ENCODE results near the gene CNTNAP2. TPM values are rescaled to one million over a fixed set of nuclear protein-coding genes. Genes with fewer than 3 reads are reported as not detected.

The CNTNAP2 gene
- total and polyA plus RNA-seq, 2 of the 8 experiments (the other 6 are each of a cell fraction or from before 2014, with no cell fraction given), result 27.9 to 71.0 TPM

- Histone ChIP-seq H3K4ac (replicated peaks; ENCODE audit: insufficient read length, low read depth, low read length) (no peak overlapping the region), H2BK120ac (replicated peaks; ENCODE audit: low read depth, low read length) (no peak overlapping the region), H4K91ac (replicated peaks; ENCODE audit: insufficient read length, low read length) (no peak overlapping the region), H2BK20ac (ENCODE audit: low read length) (no peak overlapping the region), H4K8ac (ENCODE audit: extremely low read depth, insufficient read depth, low read length) (no peak overlapping the region), H2BK5ac (ENCODE audit: low read depth, low read length) (no peak overlapping the region), H2AK5ac (ENCODE audit: low read depth, low read length) (no peak overlapping the region), H3K4me1 (replicated peaks in 1 of 4; ENCODE audit: control insufficient read depth in 3 of 4, insufficient read depth in 4 of 4, low read length in 3 of 4) (peaks cover 0 to 7% (median 0%) of the 10 kb centered on the region in 4 experiments; a peak in 2 of 7 replicates), H3K14ac (ENCODE audit: insufficient read length) (no peak overlapping the region), H3K56ac (replicated peaks; ENCODE audit: insufficient read length, low read depth, low read length) (no peak overlapping the region), H3K18ac (ENCODE audit: extremely low read depth, low read length) (no peak overlapping the region), H3K27ac (ENCODE audit: low read depth, low read length) (no peak overlapping the region), H3K36me3 (ENCODE audit: control insufficient read depth in 2 of 4, insufficient read depth in 4 of 4, low read length in 3 of 4) (no peaks in the 10 kb centered on the region), H3K79me1 (ENCODE audit: low read depth, low read length) (no peaks in the 10 kb centered on the region), H2BK12ac (ENCODE audit: low read depth, low read length) (no peak overlapping the region), H3K27me3 (replicated peaks in 1 of 4; ENCODE audit: control insufficient read depth in 3 of 4, extremely low read depth in 1 of 4, insufficient read depth in 3 of 4, low read length in 3 of 4) (peaks cover 0 to 11% (median 5%) of the 10 kb centered on the region in 4 experiments; a peak in 1 of 7 replicates), H3K23me2 (ENCODE audit: low read depth, low read length) (no peaks in the 10 kb centered on the region), H3K4me3 (ENCODE audit: extremely low read depth in 1 of 4, insufficient read depth in 2 of 4, low read depth in 3 of 4, low read length in 4 of 4) (no peak overlapping the region), H3K23ac (ENCODE audit: insufficient read length) (no peak overlapping the region), H3K4me2 (ENCODE audit: insufficient read depth in 1 of 2, low read depth in 2 of 2, low read length in 2 of 2) (no peak overlapping the region), H4K5ac (ENCODE audit: insufficient read length, low read depth, low read length) (no peak overlapping the region), H2BK15ac (ENCODE audit: low read length) (no peak overlapping the region), H3K79me2 (ENCODE audit: control insufficient read depth in 1 of 2, insufficient read depth in 2 of 2, low read length in 2 of 2) (no peaks in the 10 kb centered on the region), H2AFZ (ENCODE audit: low read length) (no peak overlapping the region), H4K20me1 (replicated peaks in 1 of 2; ENCODE audit: control insufficient read depth in 1 of 2, insufficient read depth in 2 of 2, low read length in 2 of 2) (no peaks in the 10 kb centered on the region), H3K9me3 (ENCODE audit: insufficient read depth in 2 of 2, low read depth in 1 of 2, low read length in 1 of 2) (no peaks in the 10 kb centered on the region), H3K9ac (replicated peaks in 1 of 4; ENCODE audit: extremely low read depth in 1 of 4, low read depth in 3 of 4, low read length in 3 of 4) (no peak overlapping the region)
- TF ChIP-seq SP1 (IDR thresholded peaks at IDR 0.05; ENCODE audit: low read depth, low read length) (no peak), SUZ12 (IDR thresholded peaks at IDR 0.05; ENCODE audit: low read length) (no peak)
- DNase-seq (ENCODE audit: low read depth in 1 of 2, low spot score in 2 of 2) (no peak), FAIRE-seq (no peak)
- ChIA-PET POLR2A (ENCODE audit: partially characterized antibody) (no interaction called here), CTCF (ENCODE audit: partially characterized antibody) (no interaction called here)
- WGBS, 2 experiments (ENCODE audit: extremely low coverage in 1 of 2, insufficient coverage in 1 of 2, insufficient read length in 1 of 2, insufficient replicate concordance in 2 of 2, low coverage in 1 of 2, low lambda C conversion rate in 2 of 2, missing lambda C conversion rate in 1 of 2), result 85% methylated on average over 4 of the region's 4 CpGs; no CpG with 5 or more reads in 1 of the 2 experiments
These were observed 1897.9 kb downstream of the CNTNAP2 start for GRCh38 chr7:148014541-148014940.
